ENCODE data around the gene PCMTD2. TPM values are rescaled to one million over a fixed set of nuclear protein-coding genes. Genes with fewer than 3 reads are reported as not detected.

PCMTD2 gene
- polyA plus RNA-seq, 1 donor = 83.8 TPM

GRCh38 chr20:64214952-64215351, 40.6 kb upstream of the PCMTD2 start:
- no peaks in the 10 kb centered on the region for H3K36me3 ChIP-seq (ENCODE audit: control insufficient read depth, insufficient read depth, low read length)
- DNase-seq = no peak
- no peak overlapping the region for H3K4me3 ChIP-seq (ENCODE audit: low read length)
- H3K4me1 ChIP-seq (ENCODE audit: control insufficient read depth, insufficient read depth, low read length) = peaks cover 7% of the 10 kb centered on the region
- no peaks in the 10 kb centered on the region for H3K27me3 ChIP-seq (ENCODE audit: control insufficient read depth, insufficient read depth, low read length)
- H3K9me3 ChIP-seq (ENCODE audit: control insufficient read depth, low read depth, low read length) = peaks cover 4% of the 10 kb centered on the region
- no peak overlapping the region for H3K27ac ChIP-seq (ENCODE audit: low read length)
- WGBS (ENCODE audit: insufficient coverage, low lambda C conversion rate) = no CpG with 5 or more reads among the region's 6 CpGs

GRCh38 chr20:64216036-64216435, 39.5 kb upstream of the PCMTD2 start:
- Histone ChIP-seq H3K9me3 (ENCODE audit: control insufficient read depth, low read depth, low read length) (peaks cover 4% of the 10 kb centered on the region), H3K4me1 (ENCODE audit: control insufficient read depth, insufficient read depth, low read length) (peaks cover 18% of the 10 kb centered on the region), H3K4me3 (ENCODE audit: low read length) (no peak overlapping the region), H3K36me3 (ENCODE audit: control insufficient read depth, insufficient read depth, low read length) (no peaks in the 10 kb centered on the region), H3K27ac (ENCODE audit: low read length) (no peak overlapping the region), H3K27me3 (ENCODE audit: control insufficient read depth, insufficient read depth, low read length) (no peaks in the 10 kb centered on the region)
- DNase-seq = no peak
- WGBS (ENCODE audit: insufficient coverage, low lambda C conversion rate) = no CpG with 5 or more reads among the region's 3 CpGs

GRCh38 chr20:64216910-64217309, 38.6 kb upstream of the PCMTD2 start:
- Histone ChIP-seq H3K9me3 (ENCODE audit: control insufficient read depth, low read depth, low read length) (peaks cover 4% of the 10 kb centered on the region), H3K36me3 (ENCODE audit: control insufficient read depth, insufficient read depth, low read length) (no peaks in the 10 kb centered on the region), H3K4me1 (ENCODE audit: control insufficient read depth, insufficient read depth, low read length) (peaks cover 27% of the 10 kb centered on the region), H3K27me3 (ENCODE audit: control insufficient read depth, insufficient read depth, low read length) (no peaks in the 10 kb centered on the region), H3K4me3 (ENCODE audit: low read length) (no peak overlapping the region), H3K27ac (ENCODE audit: low read length) (no peak overlapping the region)
- DNase-seq = no peak
- WGBS (ENCODE audit: insufficient coverage, low lambda C conversion rate) = no CpG with 5 or more reads among the region's 11 CpGs

- Histone ChIP-seq H3K9me3 (ENCODE audit: control insufficient read depth, low read depth, low read length) (peaks cover 4% of the 10 kb centered on the region), H3K27me3 (ENCODE audit: control insufficient read depth, insufficient read depth, low read length) (no peaks in the 10 kb centered on the region), H3K4me1 (ENCODE audit: control insufficient read depth, insufficient read depth, low read length) (peaks cover 35% of the 10 kb centered on the region), H3K36me3 (ENCODE audit: control insufficient read depth, insufficient read depth, low read length) (no peaks in the 10 kb centered on the region), H3K4me3 (ENCODE audit: low read length) (no peak overlapping the region), H3K27ac (ENCODE audit: low read length) (no peak overlapping the region)
- 80% methylated on average over 2 of the region's 13 CpGs for WGBS (ENCODE audit: insufficient coverage, low lambda C conversion rate)
- no peak for DNase-seq
These were observed 37.9 kb upstream of the PCMTD2 start for GRCh38 chr20:64217539-64218221.

GRCh38 chr20:64219202-64219601, 36.3 kb upstream of the PCMTD2 start:
- WGBS (ENCODE audit: insufficient coverage, low lambda C conversion rate) = no CpG with 5 or more reads among the region's 12 CpGs
- Histone ChIP-seq H3K9me3 (ENCODE audit: control insufficient read depth, low read depth, low read length) (peaks cover 4% of the 10 kb centered on the region), H3K36me3 (ENCODE audit: control insufficient read depth, insufficient read depth, low read length) (no peaks in the 10 kb centered on the region), H3K4me3 (ENCODE audit: low read length) (no peak overlapping the region), H3K27ac (ENCODE audit: low read length) (no peak overlapping the region), H3K4me1 (ENCODE audit: control insufficient read depth, insufficient read depth, low read length) (peaks cover 50% of the 10 kb centered on the region), H3K27me3 (ENCODE audit: control insufficient read depth, insufficient read depth, low read length) (no peaks in the 10 kb centered on the region)
- no peak for DNase-seq

- DNase-seq = no peak
- Histone ChIP-seq H3K9me3 (ENCODE audit: control insufficient read depth, low read depth, low read length) (peaks cover 4% of the 10 kb centered on the region), H3K4me1 (ENCODE audit: control insufficient read depth, insufficient read depth, low read length) (peaks cover 55% of the 10 kb centered on the region), H3K36me3 (ENCODE audit: control insufficient read depth, insufficient read depth, low read length) (no peaks in the 10 kb centered on the region), H3K27ac (ENCODE audit: low read length) (no peak overlapping the region), H3K4me3 (ENCODE audit: low read length) (no peak overlapping the region), H3K27me3 (ENCODE audit: control insufficient read depth, insufficient read depth, low read length) (no peaks in the 10 kb centered on the region)
- WGBS (ENCODE audit: insufficient coverage, low lambda C conversion rate) = no CpG with 5 or more reads among the region's 16 CpGs
These were observed 35.8 kb upstream of the PCMTD2 start for GRCh38 chr20:64219730-64220129.

- no CpG with 5 or more reads among the region's 8 CpGs for WGBS (ENCODE audit: insufficient coverage, low lambda C conversion rate)
- peaks cover 60% of the 10 kb centered on the region for H3K4me1 ChIP-seq (ENCODE audit: control insufficient read depth, insufficient read depth, low read length)
- peak overlapping the region; percentile 53 for H3K27ac ChIP-seq (ENCODE audit: low read length)
- no peaks in the 10 kb centered on the region for H3K27me3 ChIP-seq (ENCODE audit: control insufficient read depth, insufficient read depth, low read length)
- no peak overlapping the region for H3K4me3 ChIP-seq (ENCODE audit: low read length)
- H3K36me3 ChIP-seq (ENCODE audit: control insufficient read depth, insufficient read depth, low read length) = no peaks in the 10 kb centered on the region
- peaks cover 4% of the 10 kb centered on the region for H3K9me3 ChIP-seq (ENCODE audit: control insufficient read depth, low read depth, low read length)
- peak; percentile 65 to 79 for DNase-seq
These were observed 35.1 kb upstream of the PCMTD2 start for GRCh38 chr20:64220420-64220819.

- Histone ChIP-seq H3K36me3 (ENCODE audit: control insufficient read depth, insufficient read depth, low read length) (no peaks in the 10 kb centered on the region), H3K4me3 (ENCODE audit: low read length) (no peak overlapping the region), H3K27me3 (ENCODE audit: control insufficient read depth, insufficient read depth, low read length) (no peaks in the 10 kb centered on the region), H3K4me1 (ENCODE audit: control insufficient read depth, insufficient read depth, low read length) (peaks cover 63% of the 10 kb centered on the region), H3K27ac (ENCODE audit: low read length) (peak overlapping the region; percentile 53), H3K9me3 (ENCODE audit: control insufficient read depth, low read depth, low read length) (peaks cover 4% of the 10 kb centered on the region)
- no CpG with 5 or more reads among the region's 17 CpGs for WGBS (ENCODE audit: insufficient coverage, low lambda C conversion rate)
- peak; percentile 88 to 93 for DNase-seq
These were observed 34.5 kb upstream of the PCMTD2 start for GRCh38 chr20:64220891-64221527.

- Histone ChIP-seq H3K4me1 (ENCODE audit: control insufficient read depth, insufficient read depth, low read length) (peaks cover 71% of the 10 kb centered on the region), H3K36me3 (ENCODE audit: control insufficient read depth, insufficient read depth, low read length) (no peaks in the 10 kb centered on the region), H3K27me3 (ENCODE audit: control insufficient read depth, insufficient read depth, low read length) (no peaks in the 10 kb centered on the region), H3K9me3 (ENCODE audit: control insufficient read depth, low read depth, low read length) (peaks cover 4% of the 10 kb centered on the region), H3K4me3 (ENCODE audit: low read length) (no peak overlapping the region), H3K27ac (ENCODE audit: low read length) (peak overlapping the region; percentile 53)
- DNase-seq = peak; percentile 60 to 75
- no CpG with 5 or more reads among the region's 5 CpGs for WGBS (ENCODE audit: insufficient coverage, low lambda C conversion rate)
These were observed 33.2 kb upstream of the PCMTD2 start for GRCh38 chr20:64222291-64222735.

GRCh38 chr20:64222851-64223525, 32.6 kb upstream of the PCMTD2 start:
- peaks cover 74% of the 10 kb centered on the region for H3K4me1 ChIP-seq (ENCODE audit: control insufficient read depth, insufficient read depth, low read length)
- DNase-seq = no peak
- 100% methylated on average over 1 of the region's 20 CpGs for WGBS (ENCODE audit: insufficient coverage, low lambda C conversion rate)
- H3K36me3 ChIP-seq (ENCODE audit: control insufficient read depth, insufficient read depth, low read length) = no peaks in the 10 kb centered on the region
- no peak overlapping the region for H3K4me3 ChIP-seq (ENCODE audit: low read length)
- peak overlapping the region; percentile 87 for H3K27ac ChIP-seq (ENCODE audit: low read length)
- peaks cover 4% of the 10 kb centered on the region for H3K9me3 ChIP-seq (ENCODE audit: control insufficient read depth, low read depth, low read length)
- H3K27me3 ChIP-seq (ENCODE audit: control insufficient read depth, insufficient read depth, low read length) = no peaks in the 10 kb centered on the region

Measured in large intestine (tissue), 3 donors.